Parathyroid adenoma (tissue), 2 donors: ENCODE results near the gene BCR.

Experiments
- H2AFZ ChIP-seq: fragments of 300-600 bp; sonication (generic); one replicate; pipeline ENCODE4 v1.7.0; 2017; ENCODE audit warnings: antibody characterized with exemption, mild to moderate bottlenecking
- H3K27ac ChIP-seq: fragments of 300-600 bp; sonication (generic); one replicate; pipeline ENCODE4 v1.7.0; 2017
- H3K27me3 ChIP-seq: fragments of 300-600 bp; sonication (generic); one replicate; pipeline ENCODE4 v1.7.0; 2017; ENCODE audit warnings: low read length; ENCODE audit not compliant: control insufficient read depth, insufficient read depth
- H3K36me3 ChIP-seq: fragments of 300-600 bp; sonication (generic); one replicate; pipeline ENCODE4 v1.7.0; 2017; ENCODE audit warnings: low read length; ENCODE audit not compliant: control insufficient read depth, insufficient read depth
- H3K4me1 ChIP-seq: fragments of 300-600 bp; sonication (generic); one replicate; pipeline ENCODE4 v1.7.0; 2017; ENCODE audit warnings: control low read depth
- H3K4me2 ChIP-seq: fragments of 300-600 bp; sonication (generic); one replicate; pipeline ENCODE4 v1.7.0; 2017; ENCODE audit warnings: low read length
- H3K4me3 ChIP-seq: fragments of 300-600 bp; sonication (generic); one replicate; pipeline ENCODE4 v1.7.0; 2017; ENCODE audit warnings: low read depth, low read length
- H3K79me2 ChIP-seq: fragments of 300-600 bp; sonication (generic); one replicate; pipeline ENCODE4 v1.7.0; 2017; ENCODE audit warnings: control low read depth
- H3K9ac ChIP-seq: fragments of 300-600 bp; sonication (generic); one replicate; pipeline ENCODE4 v1.7.0; 2017; ENCODE audit warnings: mild to moderate bottlenecking
- H3K9me3 ChIP-seq: fragments of 300-600 bp; sonication (generic); one replicate; pipeline ENCODE4 v1.7.0; 2017; ENCODE audit warnings: low read length; ENCODE audit not compliant: control insufficient read depth
- CTCF ChIP-seq: fragments of 300-600 bp; sonication (generic); IDR thresholded peaks from one replicate; pipeline ENCODE4 v1.7.0; 2017; ENCODE audit warnings: antibody characterized with exemption, mild to moderate bottlenecking
- donor health status: primary hyperparathyroidism.

Gene BCR

DNA sequence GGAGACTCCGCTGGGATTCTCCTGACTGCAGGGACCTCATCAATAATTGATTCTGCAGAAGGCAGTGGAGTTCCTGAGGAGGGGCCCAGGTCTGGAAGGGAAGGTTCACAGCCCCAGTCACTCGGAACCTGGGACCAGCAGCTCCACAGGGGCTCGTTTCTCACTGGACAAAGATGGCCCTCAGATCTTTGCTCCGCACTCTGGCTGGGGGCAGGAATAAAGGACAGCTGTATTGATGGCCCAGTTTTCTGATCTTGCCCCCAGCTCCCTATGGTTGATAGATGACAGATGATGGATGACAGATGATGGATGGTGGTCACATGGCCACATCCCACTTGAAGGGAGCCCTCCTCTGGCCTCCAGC lies 11.3 kb upstream of the BCR start:
- H3K27me3 ChIP-seq: no peaks in the 10 kb centered on the region
- no peak overlapping the region for H3K4me3 ChIP-seq
- no peak overlapping the region for H2AFZ ChIP-seq
- no peaks in the 10 kb centered on the region for H3K79me2 ChIP-seq
- H3K9ac ChIP-seq: no peak overlapping the region
- no peak overlapping the region for H3K27ac ChIP-seq
- no peak overlapping the region for H3K4me2 ChIP-seq
- no peaks in the 10 kb centered on the region for H3K9me3 ChIP-seq
- H3K4me1 ChIP-seq: no peaks in the 10 kb centered on the region
- H3K36me3 ChIP-seq: no peaks in the 10 kb centered on the region
- no peak for TF ChIP-seq CTCF

- H3K27ac ChIP-seq: no peak overlapping the region
- H3K4me1 ChIP-seq: peaks cover 4% of the 10 kb centered on the region
- no peaks in the 10 kb centered on the region for H3K27me3 ChIP-seq
- H2AFZ ChIP-seq: no peak overlapping the region
- H3K36me3 ChIP-seq: no peaks in the 10 kb centered on the region
- H3K9ac ChIP-seq: no peak overlapping the region
- H3K4me3 ChIP-seq: no peak overlapping the region
- TF ChIP-seq CTCF: no peak
- H3K4me2 ChIP-seq: no peak overlapping the region
- H3K79me2 ChIP-seq: no peaks in the 10 kb centered on the region
- H3K9me3 ChIP-seq: no peaks in the 10 kb centered on the region
These were observed 4.3 kb upstream of the BCR start for GRCh38 chr22:23175817-23176644.

GRCh38 chr22:23176645-23177027 lies 3.7 kb upstream of the BCR start:
- Histone ChIP-seq H3K79me2 (no peaks in the 10 kb centered on the region), H3K27me3 (no peaks in the 10 kb centered on the region), H3K9ac (no peak overlapping the region), H2AFZ (no peak overlapping the region), H3K9me3 (no peaks in the 10 kb centered on the region), H3K4me1 (peaks cover 4% of the 10 kb centered on the region), H3K4me2 (no peak overlapping the region), H3K4me3 (no peak overlapping the region), H3K27ac (no peak overlapping the region), H3K36me3 (no peaks in the 10 kb centered on the region)
- no peak for TF ChIP-seq CTCF

DNA sequence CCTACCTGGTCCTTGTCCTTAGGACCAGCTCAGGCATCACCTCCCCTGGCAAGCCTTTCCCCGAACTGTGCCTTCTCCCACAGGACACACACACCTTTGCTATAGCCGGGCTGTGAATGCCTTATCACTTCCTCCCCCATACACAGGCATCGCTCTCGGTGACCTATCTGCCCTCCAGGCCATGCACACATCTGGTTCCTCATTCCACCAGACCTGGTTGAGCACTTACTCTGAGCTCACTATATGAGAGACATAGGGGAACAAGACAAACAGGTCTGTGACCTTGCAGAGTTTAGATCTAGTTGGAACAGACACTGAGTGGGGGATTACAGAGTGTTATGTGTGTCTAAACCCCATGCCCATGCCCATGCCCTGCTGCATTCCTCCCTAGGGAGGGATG lies 3.1 kb upstream of the BCR start:
- Histone ChIP-seq H3K79me2 (no peaks in the 10 kb centered on the region), H3K4me2 (no peak overlapping the region), H3K9me3 (no peaks in the 10 kb centered on the region), H3K27me3 (no peaks in the 10 kb centered on the region), H2AFZ (no peak overlapping the region), H3K36me3 (no peaks in the 10 kb centered on the region), H3K9ac (no peak overlapping the region), H3K4me1 (peaks cover 6% of the 10 kb centered on the region), H3K27ac (no peak overlapping the region), H3K4me3 (no peak overlapping the region)
- no peak for TF ChIP-seq CTCF
